HG03139 (cell line): ENCODE results near the gene NDC80.

Experiments
- ATAC-seq: cut with Tn5 transposase; IDR thresholded peaks from one replicate; pipeline ENCODE4 v1.9.1; 2021; ENCODE audit not compliant: unreplicated experiment

NDC80 gene

GRCh38 chr18:2555895-2556294, 15.5 kb upstream of the NDC80 start:
- no peak for ATAC-seq

- ATAC-seq: no peak
Observed at GRCh38 chr18:2557536-2557935, 13.8 kb upstream of the NDC80 start.

GRCh38 chr18:2559249-2559648, 12.1 kb upstream of the NDC80 start:
- ATAC-seq: no peak

- ATAC-seq: no peak
Observed at GRCh38 chr18:2564373-2564772, 7.0 kb upstream of the NDC80 start.

GRCh38 chr18:2568129-2568528, 3.2 kb upstream of the NDC80 start:
- no peak for ATAC-seq

- no peak for ATAC-seq
Observed at GRCh38 chr18:2568605-2569004, 2.8 kb upstream of the NDC80 start.

- ATAC-seq: no peak
Observed at GRCh38 chr18:2569338-2570207, 1.8 kb upstream of the NDC80 start.

GRCh38 chr18:2570772-2571199, 571 bp upstream of the NDC80 start:
- peak; percentile 41 for ATAC-seq

GRCh38 chr18:2572171-2572569, 813 bp downstream of the NDC80 start:
- ATAC-seq: no peak

GRCh38 chr18:2572892-2573291, 1.5 kb downstream of the NDC80 start:
- no peak for ATAC-seq

- no peak for ATAC-seq
Observed at GRCh38 chr18:2573408-2573807, 2.1 kb downstream of the NDC80 start.

- no peak for ATAC-seq
Observed at GRCh38 chr18:2587788-2588187, 16.4 kb downstream of the NDC80 start.

- ATAC-seq: no peak
Observed at GRCh38 chr18:2588666-2589344, 17.4 kb downstream of the NDC80 start.

GRCh38 chr18:2589345-2590068, 18.1 kb downstream of the NDC80 start:
- ATAC-seq: no peak

- ATAC-seq: no peak
Observed at GRCh38 chr18:2590303-2590702, 18.9 kb downstream of the NDC80 start.

- no peak for ATAC-seq
Observed at GRCh38 chr18:2597639-2598038, 26.3 kb downstream of the NDC80 start.

GRCh38 chr18:2602844-2603243, 31.5 kb downstream of the NDC80 start:
- no peak for ATAC-seq

GRCh38 chr18:2606335-2606734, 35.0 kb downstream of the NDC80 start:
- ATAC-seq: no peak

- no peak for ATAC-seq
Observed at GRCh38 chr18:2609604-2610003, 38.2 kb downstream of the NDC80 start.

GRCh38 chr18:2610549-2610948, 39.2 kb downstream of the NDC80 start:
- no peak for ATAC-seq

GRCh38 chr18:2612996-2613395, 41.6 kb downstream of the NDC80 start:
- no peak for ATAC-seq
